SU-DHL-6 (cell line): ENCODE data around the gene CCR6.

ENCODE experiments used
- EZH2phosphoT487 ChIP-seq: fragments of 200-600 bp; sonication (generic), shearing (Covaris generic); conservative IDR thresholded peaks from 2 replicates; pipeline ENCODE4 v1.6.1; 2018; ENCODE audit warnings: mild to moderate bottlenecking, antibody characterized with exemption, low read length, moderate library complexity, mixed read lengths
- TF ChIP-seq, protein P1 (sequence below): fragments of 200-600 bp; sonication (generic); IDR thresholded peaks from one replicate; pipeline ENCODE4 v1.5.1; 2017; ENCODE audit warnings: antibody characterized with exemption, mild to moderate bottlenecking, low read length, moderate library complexity; ENCODE audit not compliant: insufficient read depth, poor library complexity, severe bottlenecking

DNA sequence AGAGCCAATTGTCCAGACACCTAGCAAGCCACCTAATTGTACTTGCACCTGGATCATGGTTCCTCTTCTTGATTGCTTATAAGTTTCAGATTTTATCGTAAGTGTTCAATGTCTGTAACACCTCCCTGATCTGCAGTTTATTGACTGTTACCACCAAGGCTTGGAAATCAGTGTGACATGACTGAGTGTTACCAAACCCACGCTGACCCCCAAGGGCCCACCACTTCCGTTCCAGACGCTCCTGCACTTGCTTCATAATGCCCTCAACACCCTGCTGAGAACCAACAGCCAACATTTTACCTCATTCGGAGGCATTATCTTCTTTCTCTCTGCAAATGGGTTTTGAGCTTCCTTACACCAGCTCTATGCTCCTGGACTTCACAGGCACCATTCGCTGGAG, 6.3 kb downstream of the CCR6 start:
- TF ChIP-seq, protein P1, sequence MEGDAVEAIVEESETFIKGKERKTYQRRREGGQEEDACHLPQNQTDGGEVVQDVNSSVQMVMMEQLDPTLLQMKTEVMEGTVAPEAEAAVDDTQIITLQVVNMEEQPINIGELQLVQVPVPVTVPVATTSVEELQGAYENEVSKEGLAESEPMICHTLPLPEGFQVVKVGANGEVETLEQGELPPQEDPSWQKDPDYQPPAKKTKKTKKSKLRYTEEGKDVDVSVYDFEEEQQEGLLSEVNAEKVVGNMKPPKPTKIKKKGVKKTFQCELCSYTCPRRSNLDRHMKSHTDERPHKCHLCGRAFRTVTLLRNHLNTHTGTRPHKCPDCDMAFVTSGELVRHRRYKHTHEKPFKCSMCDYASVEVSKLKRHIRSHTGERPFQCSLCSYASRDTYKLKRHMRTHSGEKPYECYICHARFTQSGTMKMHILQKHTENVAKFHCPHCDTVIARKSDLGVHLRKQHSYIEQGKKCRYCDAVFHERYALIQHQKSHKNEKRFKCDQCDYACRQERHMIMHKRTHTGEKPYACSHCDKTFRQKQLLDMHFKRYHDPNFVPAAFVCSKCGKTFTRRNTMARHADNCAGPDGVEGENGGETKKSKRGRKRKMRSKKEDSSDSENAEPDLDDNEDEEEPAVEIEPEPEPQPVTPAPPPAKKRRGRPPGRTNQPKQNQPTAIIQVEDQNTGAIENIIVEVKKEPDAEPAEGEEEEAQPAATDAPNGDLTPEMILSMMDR, result no peak
- no peak for TF ChIP-seq EZH2phosphoT487
